Brain microvascular endothelial cell (primary cell): Measurements from ENCODE around the gene ERC2.

Experiments
- DNase-seq: peaks from one replicate; pipeline ENCODE4 v3.0.0-alpha.2; 2020
- H3K27ac ChIP-seq: fragments of 250-450 bp; sonication (Bioruptor Pico); 2 replicates; pipeline ENCODE4 v1.5.1; 2020; ENCODE audit warnings: mild to moderate bottlenecking, moderate library complexity
- H3K27me3 ChIP-seq: fragments of 250-450 bp; sonication (Bioruptor Pico); replicated peaks from 2 replicates; pipeline ENCODE4 v1.5.1; 2020; ENCODE audit warnings: mild to moderate bottlenecking
- H3K36me3 ChIP-seq: fragments of 250-450 bp; sonication (Bioruptor Pico); replicated peaks from 2 replicates; pipeline ENCODE4 v1.5.1; 2020; ENCODE audit warnings: mild to moderate bottlenecking
- H3K4me3 ChIP-seq: 2 replicates; pipeline ENCODE4 v1.5.1; 2011; ENCODE audit warnings: low read depth, mild to moderate bottlenecking, control low read depth, low read length, moderate library complexity
- CTCF ChIP-seq: IDR thresholded peaks from 2 replicates; pipeline ENCODE4 v1.5.1; 2011; ENCODE audit warnings: low read depth, mild to moderate bottlenecking, moderate library complexity, low read length, control low read depth, inconsistent platforms; ENCODE audit errors: missing control alignments
- in situ Hi-C: cut with HindIII; loops from 2 replicates; pipeline ENCODE4 v1.10.0; 2017; ENCODE audit warnings: low sequenced_read_pairs, low pct_ligation_motif_present

ERC2 gene

GRCh38 chr3:55716611-55717225 lies 751.5 kb downstream of the ERC2 start:
- no peak for TF ChIP-seq CTCF
- no peak for DNase-seq
- Histone ChIP-seq H3K36me3 (no peaks in the 10 kb centered on the region), H3K27ac (no peak overlapping the region), H3K27me3 (no peaks in the 10 kb centered on the region), H3K4me3 (no peak overlapping the region)
- in situ Hi-C loops, result loop anchor here (25.0 kb wide), 2 partner anchors 229 to 554 kb away; partner anchors contain the start of gene WNT5A

GRCh38 chr3:55716044-55716443 lies 752.2 kb downstream of the ERC2 start:
- Histone ChIP-seq H3K36me3 (no peaks in the 10 kb centered on the region), H3K27me3 (no peaks in the 10 kb centered on the region), H3K4me3 (no peak overlapping the region), H3K27ac (no peak overlapping the region)
- no peak for TF ChIP-seq CTCF
- in situ Hi-C loops, result loop anchor here (25.0 kb wide), 2 partner anchors 229 to 554 kb away; partner anchors contain the start of gene WNT5A
- no peak for DNase-seq

- in situ Hi-C loops, result loop anchor here (25.0 kb wide), 2 partner anchors 227 to 552 kb away; partner anchors contain the start of gene WNT5A
- no peaks in the 10 kb centered on the region for H3K36me3 ChIP-seq
- no peak for DNase-seq
- H3K27ac ChIP-seq, result no peak overlapping the region
- H3K27me3 ChIP-seq, result no peaks in the 10 kb centered on the region
- no peak for TF ChIP-seq CTCF
- no peak overlapping the region for H3K4me3 ChIP-seq
Measured at GRCh38 chr3:55714057-55714456, 754.2 kb downstream of the ERC2 start.

- Histone ChIP-seq H3K27ac (no peak overlapping the region), H3K4me3 (no peak overlapping the region), H3K27me3 (no peaks in the 10 kb centered on the region), H3K36me3 (no peaks in the 10 kb centered on the region)
- in situ Hi-C loops, result loop anchor here (25.0 kb wide), 2 partner anchors 224 to 549 kb away; partner anchors contain the start of gene WNT5A
- TF ChIP-seq CTCF, result no peak
- DNase-seq, result no peak
Measured at GRCh38 chr3:55711646-55712045, 756.6 kb downstream of the ERC2 start.

- Histone ChIP-seq H3K27ac (no peak overlapping the region), H3K36me3 (no peaks in the 10 kb centered on the region), H3K4me3 (no peak overlapping the region), H3K27me3 (no peaks in the 10 kb centered on the region)
- DNase-seq, result no peak
- no peak for TF ChIP-seq CTCF
- in situ Hi-C loops, result loop anchor here (25.0 kb wide), 2 partner anchors 222 to 547 kb away; partner anchors contain the start of gene WNT5A
Measured at GRCh38 chr3:55709411-55710012, 758.8 kb downstream of the ERC2 start.
